HepG2 (cell line): ENCODE data around the gene IL3.

Source experiments
- CTCF ChIP-seq: sonication (generic); formaldehyde crosslinking; IDR thresholded peaks from 2 replicates; pipeline ENCODE4 v1.5.0; 2020; ENCODE audit warnings: mild to moderate bottlenecking, missing genetic modification reagents, moderate library complexity
- ESRRA ChIP-seq: sonication (generic); formaldehyde crosslinking; IDR thresholded peaks from 2 replicates; pipeline ENCODE4 v1.5.1; 2020; ENCODE audit warnings: mild to moderate bottlenecking, low read depth, missing genetic modification reagents
- NFE2L2 ChIP-seq: fragments of 150-350 bp; IDR thresholded peaks from 2 replicates; pipeline ENCODE4 v1.6.1; 2014; ENCODE audit warnings: low read length
- SMAD1 ChIP-seq: sonication (generic); formaldehyde crosslinking; IDR thresholded peaks from 2 replicates; pipeline ENCODE4 v1.4.0; 2020; ENCODE audit warnings: missing genetic modification reagents, low read depth, mild to moderate bottlenecking, borderline replicate concordance
- ZNF160 ChIP-seq: sonication (generic); formaldehyde crosslinking; IDR thresholded peaks from 2 replicates; pipeline ENCODE4 v1.8.0; 2022; ENCODE audit warnings: mild to moderate bottlenecking, inconsistent platforms, missing genetic modification reagents
- ZNF24 ChIP-seq: fragments of 450-650 bp; IDR thresholded peaks from 2 replicates; pipeline ENCODE4 v1.6.1; 2017; ENCODE audit warnings: antibody characterized with exemption, mild to moderate bottlenecking
- TF ChIP-seq, protein P1 (sequence below): sonication (generic); formaldehyde crosslinking; IDR thresholded peaks from 2 replicates; pipeline ENCODE4 v1.4.0; 2020; ENCODE audit warnings: mild to moderate bottlenecking, missing genetic modification reagents

DNA sequence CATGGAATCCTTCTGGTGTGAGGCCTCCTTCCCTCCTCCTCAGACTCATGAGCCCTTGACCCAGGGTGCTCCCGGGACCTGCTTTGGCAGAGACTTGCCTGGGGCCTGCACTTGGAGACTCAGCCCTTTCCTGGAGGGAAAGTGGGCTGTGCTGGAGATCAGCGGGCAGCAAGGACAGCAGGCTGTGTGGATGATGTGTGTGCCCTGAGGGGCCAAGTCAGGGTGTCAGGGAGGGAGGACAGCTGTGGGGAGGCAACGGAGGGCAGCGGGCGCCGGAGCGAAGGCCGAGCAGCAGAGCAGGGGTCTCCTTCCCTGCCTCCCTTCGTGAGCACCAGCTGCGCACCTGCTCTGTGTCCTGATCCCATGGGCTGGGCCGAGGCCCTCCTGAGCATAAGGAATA, 7.0 kb downstream of the IL3 start:
- TF ChIP-seq ZNF160 (CRISPR knock-in tag): no peak
- TF ChIP-seq SMAD1: no peak
- no peak for TF ChIP-seq CTCF (CRISPR knock-in tag)
- TF ChIP-seq ESRRA: no peak
- TF ChIP-seq, protein P1, sequence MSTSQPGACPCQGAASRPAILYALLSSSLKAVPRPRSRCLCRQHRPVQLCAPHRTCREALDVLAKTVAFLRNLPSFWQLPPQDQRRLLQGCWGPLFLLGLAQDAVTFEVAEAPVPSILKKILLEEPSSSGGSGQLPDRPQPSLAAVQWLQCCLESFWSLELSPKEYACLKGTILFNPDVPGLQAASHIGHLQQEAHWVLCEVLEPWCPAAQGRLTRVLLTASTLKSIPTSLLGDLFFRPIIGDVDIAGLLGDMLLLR (CRISPR knock-in tag): no peak
- no peak for TF ChIP-seq ZNF24
- no peak for TF ChIP-seq NFE2L2
